Measurements from ENCODE around the gene DSG2. TPM values are rescaled to one million over a fixed set of nuclear protein-coding genes. Genes with fewer than 3 reads are reported as not detected.

Gene DSG2
- polyA plus RNA-seq (2012; ENCODE audit: insufficient read length, low read depth), result not detected

- TF ChIP-seq SIN3A (IDR thresholded peaks at IDR 0.05; ENCODE audit: borderline replicate concordance, insufficient read depth, low read length), result no peak
- no peak for TF ChIP-seq TAF1 (IDR thresholded peaks at IDR 0.05; ENCODE audit: borderline replicate concordance, insufficient read depth, low read length)
- no peak for TF ChIP-seq REST (IDR thresholded peaks at IDR 0.05; ENCODE audit: insufficient read depth in 1 of 2, low read depth in 2 of 2, low read length in 2 of 2)
- TF ChIP-seq FOXP2 (optimal IDR thresholded peaks at IDR 0.05; ENCODE audit: borderline replicate concordance, extremely low read depth, extremely low read length, insufficient read depth), result no peak
- no peak for TF ChIP-seq POLR2AphosphoS5 (IDR thresholded peaks at IDR 0.05; ENCODE audit: low read depth, low read length)
Measured at GRCh38 chr18:31497836-31498573, at the start of gene DSG2. TSS of gene DSG2 (plus strand) at chr18:31498177. CDS start at chr18:31498252, 75 bp downstream.

- no peak for TF ChIP-seq REST (IDR thresholded peaks at IDR 0.05; ENCODE audit: insufficient read depth in 1 of 2, low read depth in 2 of 2, low read length in 2 of 2)
- TF ChIP-seq TAF1 (IDR thresholded peaks at IDR 0.05; ENCODE audit: borderline replicate concordance, insufficient read depth, low read length), result no peak
- TF ChIP-seq SIN3A (IDR thresholded peaks at IDR 0.05; ENCODE audit: borderline replicate concordance, insufficient read depth, low read length), result no peak
- TF ChIP-seq POLR2AphosphoS5 (IDR thresholded peaks at IDR 0.05; ENCODE audit: low read depth, low read length), result no peak
- TF ChIP-seq FOXP2 (optimal IDR thresholded peaks at IDR 0.05; ENCODE audit: borderline replicate concordance, extremely low read depth, extremely low read length, insufficient read depth), result no peak
Measured at GRCh38 chr18:31450409-31450808, 47.6 kb upstream of the DSG2 start.

GRCh38 chr18:31451625-31452024, 46.4 kb upstream of the DSG2 start:
- TF ChIP-seq TAF1 (IDR thresholded peaks at IDR 0.05; ENCODE audit: borderline replicate concordance, insufficient read depth, low read length), result no peak
- no peak for TF ChIP-seq REST (IDR thresholded peaks at IDR 0.05; ENCODE audit: insufficient read depth in 1 of 2, low read depth in 2 of 2, low read length in 2 of 2)
- TF ChIP-seq SIN3A (IDR thresholded peaks at IDR 0.05; ENCODE audit: borderline replicate concordance, insufficient read depth, low read length), result no peak
- no peak for TF ChIP-seq FOXP2 (optimal IDR thresholded peaks at IDR 0.05; ENCODE audit: borderline replicate concordance, extremely low read depth, extremely low read length, insufficient read depth)
- TF ChIP-seq POLR2AphosphoS5 (IDR thresholded peaks at IDR 0.05; ENCODE audit: low read depth, low read length), result no peak

- TF ChIP-seq SIN3A (IDR thresholded peaks at IDR 0.05; ENCODE audit: borderline replicate concordance, insufficient read depth, low read length), result no peak
- TF ChIP-seq REST (IDR thresholded peaks at IDR 0.05; ENCODE audit: insufficient read depth in 1 of 2, low read depth in 2 of 2, low read length in 2 of 2), result no peak
- no peak for TF ChIP-seq POLR2AphosphoS5 (IDR thresholded peaks at IDR 0.05; ENCODE audit: low read depth, low read length)
- no peak for TF ChIP-seq TAF1 (IDR thresholded peaks at IDR 0.05; ENCODE audit: borderline replicate concordance, insufficient read depth, low read length)
- TF ChIP-seq FOXP2 (optimal IDR thresholded peaks at IDR 0.05; ENCODE audit: borderline replicate concordance, extremely low read depth, extremely low read length, insufficient read depth), result no peak
Measured at GRCh38 chr18:31454066-31454708, 43.8 kb upstream of the DSG2 start.
